Urinary bladder (tissue), 4 donors: Measurements from ENCODE around the gene SIT1. TPM values are rescaled to one million over a fixed set of nuclear protein-coding genes. Genes with fewer than 3 reads are reported as not detected.

Experiments used
- DNase-seq: peaks from one replicate; pipeline ENCODE4 v3.0.0-alpha.2; 2015; ENCODE audit errors: extremely low spot score
- H3K27ac ChIP-seq: one replicate; pipeline ENCODE4 v1.5.1; 2013; ENCODE audit warnings: low read depth, mild to moderate bottlenecking, moderate library complexity
- H3K36me3 ChIP-seq: one replicate; pipeline ENCODE4 v1.6.1; 2013; ENCODE audit warnings: mild to moderate bottlenecking, moderate library complexity; ENCODE audit not compliant: insufficient read depth
- H3K4me1 ChIP-seq: one replicate; pipeline ENCODE4 v1.6.1; 2013; ENCODE audit warnings: mild to moderate bottlenecking, moderate library complexity; ENCODE audit not compliant: insufficient read depth
- H3K4me3 ChIP-seq: one replicate; pipeline ENCODE4 v1.5.1; 2013; ENCODE audit warnings: low read depth, low read length
- whole genome bisulfite sequencing: extraction: QIAGEN DNeasy Blood & Tissue Kit; methylation state at CpG from one replicate; pipeline ENCODE4 v1.1.7; 2013; 5-methylcytosine and 5-hydroxymethylcytosine counted together
- polyA plus RNA-seq: library from polyadenylated mRNA; stranded (reverse); fragments of 200-250 nt; gene quantifications from one replicate; pipeline ENCODE4 v1.2.3, GENCODE V29; 2013
- total RNA-seq: library from RNA; depleted of rRNA; stranded (reverse); fragments of >200 nt; gene quantifications from one replicate; pipeline ENCODE4 v1.2.3, GENCODE V29; 2014
- donor health status: healthy with polysubstance abuse.
- donor health status: healthy.

The SIT1 gene
- total and polyA plus RNA-seq, 2 donors: 0.48 to 0.60 TPM

DNA sequence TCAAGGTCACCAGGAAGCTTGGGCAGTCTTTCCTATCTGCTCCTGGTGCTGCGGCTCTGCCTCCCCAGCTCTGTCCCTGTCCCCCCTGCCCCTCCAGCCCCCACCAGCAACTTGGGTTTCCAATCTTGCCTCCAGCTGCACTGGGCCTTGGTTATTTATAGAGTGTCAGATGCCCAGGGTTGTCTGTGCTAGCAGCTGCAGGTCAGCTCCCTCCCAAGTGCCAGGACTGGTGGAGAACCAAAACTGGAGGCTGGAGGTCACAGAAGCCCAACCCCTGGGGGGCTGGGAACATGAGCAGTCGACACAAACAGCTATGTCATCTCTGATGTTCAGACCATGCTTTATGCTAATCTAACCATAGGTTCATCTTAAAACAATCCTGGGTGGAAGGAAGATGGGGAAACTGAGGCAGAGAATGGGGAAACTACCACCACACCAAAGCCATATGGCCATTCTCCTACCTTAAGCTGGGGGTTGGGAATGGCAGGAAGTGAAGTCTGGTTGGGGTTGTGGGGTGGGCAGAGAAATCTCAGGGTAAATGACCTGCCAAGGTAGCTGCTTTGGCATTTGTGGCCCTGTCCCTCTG is 37.3 kb upstream of the SIT1 start:
- no peaks in the 10 kb centered on the region for H3K4me1 ChIP-seq
- DNase-seq: no peak
- peak overlapping the region; percentile 64 for H3K4me3 ChIP-seq
- 56% methylated on average over 2 of the region's 2 CpGs for WGBS
- no peaks in the 10 kb centered on the region for H3K36me3 ChIP-seq
- H3K27ac ChIP-seq: no peak overlapping the region

DNA sequence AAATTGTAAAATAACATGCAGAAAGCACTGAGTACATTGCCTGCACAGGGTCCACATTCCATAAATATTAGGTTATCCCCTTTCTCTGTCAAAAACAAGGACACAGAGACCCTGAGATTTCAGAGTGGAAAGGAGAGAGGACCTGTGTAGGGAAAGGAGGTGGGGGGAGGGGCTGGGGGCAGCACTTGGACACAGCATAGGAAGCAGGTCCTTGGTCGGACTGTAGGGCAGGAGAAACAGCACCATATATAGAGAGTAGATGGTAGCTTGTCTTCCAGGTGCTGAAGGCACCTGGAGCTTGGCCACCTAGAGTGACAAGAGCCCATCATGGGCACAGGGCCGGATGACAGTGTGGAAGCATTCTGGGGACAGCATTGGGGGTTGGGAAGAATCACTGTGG is 36.6 kb upstream of the SIT1 start:
- H3K36me3 ChIP-seq: no peaks in the 10 kb centered on the region
- no peaks in the 10 kb centered on the region for H3K4me1 ChIP-seq
- H3K27ac ChIP-seq: no peak overlapping the region
- H3K4me3 ChIP-seq: no peak overlapping the region
- WGBS: 56% methylated on average over 2 of the region's 2 CpGs
- DNase-seq: no peak

GRCh38 chr9:35686222-35687203 is 35.8 kb upstream of the SIT1 start:
- Histone ChIP-seq H3K36me3 (no peaks in the 10 kb centered on the region), H3K27ac (no peak overlapping the region), H3K4me1 (no peaks in the 10 kb centered on the region), H3K4me3 (no peak overlapping the region)
- DNase-seq: no peak
- 47% methylated on average over 11 of the region's 11 CpGs for WGBS

- Histone ChIP-seq H3K4me1 (no peaks in the 10 kb centered on the region), H3K36me3 (no peaks in the 10 kb centered on the region), H3K4me3 (no peak overlapping the region), H3K27ac (no peak overlapping the region)
- DNase-seq: no peak
- 56% methylated on average over 13 of the region's 13 CpGs for WGBS
Measured at GRCh38 chr9:35685506-35685905, 34.8 kb upstream of the SIT1 start.

DNA sequence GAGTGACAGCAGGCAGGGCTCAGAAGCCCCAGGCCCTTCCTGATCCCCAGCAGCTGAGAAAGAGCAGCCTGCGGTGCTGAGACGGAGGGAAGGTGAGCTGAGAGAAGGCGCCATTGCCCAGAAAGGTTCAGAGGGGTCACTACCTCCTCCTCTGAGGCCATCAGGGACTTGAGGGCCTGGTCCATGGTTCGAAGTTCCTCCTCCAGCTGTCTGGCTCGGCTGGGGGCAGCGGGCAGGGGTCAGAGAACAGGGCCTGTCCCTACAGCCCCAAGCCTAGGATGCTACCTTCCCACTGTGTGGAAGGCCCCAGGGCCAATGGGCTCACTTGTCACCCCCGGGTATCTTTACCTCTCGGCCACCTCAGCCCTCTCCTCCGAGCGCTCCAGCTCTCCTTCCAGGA is 34.2 kb upstream of the SIT1 start:
- H3K27ac ChIP-seq: no peak overlapping the region
- no peaks in the 10 kb centered on the region for H3K4me1 ChIP-seq
- H3K36me3 ChIP-seq: no peaks in the 10 kb centered on the region
- H3K4me3 ChIP-seq: no peak overlapping the region
- no peak for DNase-seq
- 64% methylated on average over 10 of the region's 10 CpGs for WGBS

GRCh38 chr9:35683323-35683722 is 32.6 kb upstream of the SIT1 start:
- DNase-seq: no peak
- Histone ChIP-seq H3K4me3 (no peak overlapping the region), H3K27ac (no peak overlapping the region), H3K4me1 (no peaks in the 10 kb centered on the region), H3K36me3 (no peaks in the 10 kb centered on the region)
- 47% methylated on average over 2 of the region's 2 CpGs for WGBS

DNA sequence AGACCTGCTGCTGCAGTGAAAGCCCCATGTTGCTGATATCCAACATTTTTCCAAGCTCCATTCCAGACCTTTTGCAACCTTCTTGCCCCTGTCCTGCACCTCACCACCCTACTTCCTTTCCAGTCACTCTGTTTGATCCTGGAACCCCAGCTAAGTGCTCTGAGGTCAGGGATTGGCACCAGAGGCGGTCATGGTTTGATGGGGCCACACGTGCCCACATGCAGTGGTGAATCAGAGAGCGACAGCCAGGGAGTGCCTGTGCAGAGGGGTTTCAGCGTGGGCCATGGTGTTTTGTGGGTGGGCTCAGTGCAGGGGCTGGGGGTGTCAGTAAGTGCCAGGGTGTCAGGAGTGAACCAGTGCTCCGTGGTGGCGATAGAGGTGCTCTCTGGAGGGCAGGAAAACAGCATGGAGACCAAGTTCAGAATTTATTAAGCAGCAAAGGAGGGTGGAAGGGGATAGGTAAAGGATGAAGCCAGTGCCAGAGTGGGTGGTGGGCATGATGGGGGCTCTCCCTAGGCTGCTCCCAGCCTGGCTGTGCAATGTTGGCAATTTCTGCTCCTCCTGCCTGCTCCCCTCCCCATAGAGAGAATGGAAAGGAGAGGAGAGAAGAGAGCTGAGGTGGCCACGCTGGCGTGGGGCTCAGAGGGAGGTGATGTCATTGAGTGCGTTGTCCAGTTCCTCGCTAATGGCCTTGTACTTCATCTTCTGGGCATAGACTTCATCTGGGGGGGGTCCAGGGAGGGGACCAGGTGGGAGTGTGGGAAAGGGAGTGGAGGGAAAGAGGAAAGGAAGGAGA is 32.0 kb upstream of the SIT1 start:
- no peak overlapping the region for H3K4me3 ChIP-seq
- no peaks in the 10 kb centered on the region for H3K36me3 ChIP-seq
- H3K27ac ChIP-seq: no peak overlapping the region
- no peaks in the 10 kb centered on the region for H3K4me1 ChIP-seq
- DNase-seq: no peak
- WGBS: 70% methylated on average over 10 of the region's 10 CpGs

- no peak for DNase-seq
- no peak overlapping the region for H3K27ac ChIP-seq
- WGBS: 47% methylated on average over 6 of the region's 6 CpGs
- H3K4me1 ChIP-seq: no peaks in the 10 kb centered on the region
- H3K36me3 ChIP-seq: no peaks in the 10 kb centered on the region
- H3K4me3 ChIP-seq: no peak overlapping the region
Measured at GRCh38 chr9:35682051-35682450, 31.3 kb upstream of the SIT1 start.

- 46% methylated on average over 3 of the region's 3 CpGs for WGBS
- DNase-seq: no peak
- no peaks in the 10 kb centered on the region for H3K36me3 ChIP-seq
- no peak overlapping the region for H3K4me3 ChIP-seq
- H3K4me1 ChIP-seq: no peaks in the 10 kb centered on the region
- no peak overlapping the region for H3K27ac ChIP-seq
Measured at GRCh38 chr9:35681341-35682002, 30.7 kb upstream of the SIT1 start.

DNA sequence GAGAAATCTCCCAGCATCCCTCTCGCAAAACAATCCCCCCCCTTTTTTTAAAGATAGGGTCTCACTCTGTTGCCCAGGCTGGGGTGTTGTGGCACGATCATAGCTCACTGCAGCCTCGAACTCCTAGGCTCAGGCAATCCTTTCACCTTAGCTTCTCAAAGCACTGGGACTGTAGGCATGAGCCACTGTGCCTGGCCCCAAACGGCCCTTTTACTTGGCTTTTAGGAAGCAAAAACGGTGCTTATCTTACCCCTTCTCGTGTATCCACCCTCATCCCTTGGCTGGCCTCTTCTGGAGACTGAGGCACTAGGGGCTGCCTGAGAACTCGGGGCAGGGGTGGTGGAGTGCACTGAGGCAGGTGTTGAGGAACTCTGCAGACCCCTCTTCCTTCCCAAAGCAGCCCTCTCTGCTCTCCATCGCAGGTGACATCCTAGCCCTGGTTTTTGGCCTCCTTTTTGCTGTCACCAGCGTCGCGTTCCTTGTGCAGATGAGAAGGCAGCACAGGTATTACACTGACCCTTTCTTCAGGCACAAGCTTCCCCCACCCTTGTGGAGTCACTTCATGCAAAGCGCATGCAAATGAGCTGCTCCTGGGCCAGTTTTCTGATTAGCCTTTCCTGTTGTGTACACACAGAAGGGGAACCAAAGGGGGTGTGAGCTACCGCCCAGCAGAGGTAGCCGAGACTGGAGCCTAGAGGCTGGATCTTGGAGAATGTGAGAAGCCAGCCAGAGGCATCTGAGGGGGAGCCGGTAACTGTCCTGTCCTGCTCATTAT is 29.8 kb upstream of the SIT1 start:
- 29% methylated on average over 15 of the region's 15 CpGs for WGBS
- Histone ChIP-seq H3K4me1 (peaks cover 2% of the 10 kb centered on the region), H3K27ac (no peak overlapping the region), H3K36me3 (no peaks in the 10 kb centered on the region), H3K4me3 (no peak overlapping the region)
- no peak for DNase-seq

DNA sequence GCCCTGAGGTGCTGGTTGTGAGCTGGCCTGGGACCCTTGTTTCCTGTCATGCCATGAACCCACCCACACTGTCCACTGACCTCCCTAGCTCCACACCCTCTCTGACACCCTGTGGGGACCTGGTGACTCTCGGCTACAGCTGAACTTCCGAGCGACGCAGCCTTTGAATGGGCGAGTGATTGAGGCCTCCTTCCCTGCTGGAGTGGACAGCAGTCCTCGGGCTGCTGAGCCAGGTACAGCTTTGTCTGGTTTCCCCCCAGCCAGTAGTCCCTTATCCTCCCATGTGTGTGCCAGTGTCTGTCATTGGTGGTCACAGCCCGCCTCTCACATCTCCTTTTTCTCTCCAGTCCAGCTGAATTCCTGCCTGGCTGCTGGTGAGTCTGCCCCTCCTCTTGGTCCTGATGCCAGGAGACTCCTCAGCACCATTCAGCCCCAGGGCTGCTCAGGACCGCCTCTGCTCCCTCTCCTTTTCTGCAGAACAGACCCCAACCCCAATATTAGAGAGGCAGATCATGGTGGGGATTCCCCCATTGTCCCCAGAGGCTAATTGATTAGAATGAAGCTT is 29.1 kb upstream of the SIT1 start:
- 73% methylated on average over 8 of the region's 8 CpGs for WGBS
- DNase-seq: no peak
- H3K36me3 ChIP-seq: no peaks in the 10 kb centered on the region
- peaks cover 2% of the 10 kb centered on the region for H3K4me1 ChIP-seq
- no peak overlapping the region for H3K27ac ChIP-seq
- H3K4me3 ChIP-seq: no peak overlapping the region

DNA sequence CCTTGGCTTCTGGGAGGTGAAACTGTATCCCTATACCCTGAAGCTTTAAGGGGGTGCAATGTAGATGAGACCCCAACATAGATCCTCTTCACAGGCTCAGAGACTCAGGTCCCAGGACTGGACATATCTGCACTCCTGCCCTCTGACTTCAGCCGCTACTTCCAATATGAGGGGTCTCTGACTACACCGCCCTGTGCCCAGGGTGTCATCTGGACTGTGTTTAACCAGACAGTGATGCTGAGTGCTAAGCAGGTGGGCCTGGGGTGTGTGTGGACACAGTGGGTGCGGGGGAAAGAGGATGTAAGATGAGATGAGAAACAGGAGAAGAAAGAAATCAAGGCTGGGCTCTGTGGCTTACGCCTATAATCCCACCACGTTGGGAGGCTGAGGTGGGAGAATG is 28.4 kb upstream of the SIT1 start:
- no peak for DNase-seq
- H3K4me1 ChIP-seq: peaks cover 2% of the 10 kb centered on the region
- H3K36me3 ChIP-seq: no peaks in the 10 kb centered on the region
- 85% methylated on average over 5 of the region's 5 CpGs for WGBS
- no peak overlapping the region for H3K27ac ChIP-seq
- no peak overlapping the region for H3K4me3 ChIP-seq
